GM12878 (cell line): ENCODE measurements around the gene HDHD2. TPM values are rescaled to one million over a fixed set of nuclear protein-coding genes. Genes with fewer than 3 reads are reported as not detected.

Experiments
- ATAC-seq: fragments of 200-7000 bp; cut with Tn5 transposase; 3 replicates; pipeline ENCODE4 v1.9.1; 2020; ENCODE audit warnings: mild to moderate bottlenecking, moderate library complexity
- BruUV-seq: library from RNA; stranded (reverse); fragments of 400-500 nt; replicated peaks from 2 replicates; lab custom pipeline; 2021; lab: Mats Ljungman, UMichigan
- CTCF ChIA-PET: fragments of 300-600 bp; sonication (Branson Sonifier 250); formaldehyde crosslinking; extraction: SDS; loops from one replicate; lab custom pipeline; 2021; ENCODE audit warnings: inconsistent platforms; lab: Yijun Ruan, JAX
- POLR2A ChIA-PET: fragments of 350-600 bp; formaldehyde crosslinking; extraction: SDS; loops from one replicate; lab custom pipeline; 2021; ENCODE audit warnings: inconsistent platforms; lab: Charles Lee
- RAD21 ChIA-PET: fragments of 300-600 bp; sonication (Branson Sonifier 250); formaldehyde crosslinking; loops from one replicate; lab custom pipeline; 2023; ENCODE audit warnings: antibody characterized with exemption; ENCODE audit not compliant: unreplicated experiment; lab: Charles Lee
- SMC1A ChIA-PET: fragments of 300-600 bp; sonication (Branson Sonifier 250); formaldehyde crosslinking; loops from one replicate; lab custom pipeline; 2023; ENCODE audit not compliant: unreplicated experiment, uncharacterized antibody; lab: Charles Lee
- DNase-seq: peaks from one replicate; pipeline ENCODE4 v3.0.0-alpha.2; 2011; ENCODE audit warnings: low read depth, low spot score
- FAIRE-seq: peaks from 3 replicates; lab custom pipeline; 2011; peaks lifted over from hg19 to GRCh38; lab: Jason Lieb, UNC
- H2AFZ ChIP-seq: 2 replicates; pipeline ENCODE4 v1.6.0; 2011; ENCODE audit warnings: low read depth, low read length, control low read depth; ENCODE audit not compliant: control insufficient read depth
- H3K27ac ChIP-seq: 2 replicates; pipeline ENCODE4 v1.5.1; 2011; ENCODE audit warnings: control low read depth; ENCODE audit not compliant: control insufficient read depth, insufficient read depth
- H3K27me3 ChIP-seq, 2 experiments: replicated peaks in 1 of 2; 2 replicates each; pipeline versions ENCODE4 v1.6.0 to v1.6.1; 2011; ENCODE audit warnings: low read length in 1 of 2; ENCODE audit not compliant: control insufficient read depth in 2 of 2, insufficient read depth in 2 of 2
- H3K36me3 ChIP-seq, 2 experiments: 2 replicates each; pipeline ENCODE4 v1.5.1; 2011; ENCODE audit warnings: low read length in 1 of 2; ENCODE audit not compliant: control insufficient read depth in 2 of 2, insufficient read depth in 2 of 2
- H3K4me1 ChIP-seq: 2 replicates; pipeline ENCODE4 v1.6.1; 2011; ENCODE audit warnings: mild to moderate bottlenecking, low read length, moderate library complexity, mixed read lengths; ENCODE audit not compliant: control insufficient read depth, insufficient read depth
- H3K4me2 ChIP-seq: 2 replicates; pipeline ENCODE4 v1.6.0; 2011; ENCODE audit warnings: control low read depth; ENCODE audit not compliant: control insufficient read depth, insufficient read depth
- H3K4me3 ChIP-seq: fragments of 200-600 bp; sonication (generic); 2 replicates; pipeline ENCODE4 v1.5.1; 2016
- H3K79me2 ChIP-seq: 2 replicates; pipeline ENCODE4 v1.6.0; 2011; ENCODE audit warnings: low read length; ENCODE audit not compliant: control insufficient read depth, insufficient read depth
- H3K9ac ChIP-seq: 2 replicates; pipeline ENCODE4 v1.8.0; 2011; ENCODE audit warnings: low read length, control low read depth, mixed read lengths; ENCODE audit not compliant: control insufficient read depth, insufficient read depth
- H3K9me3 ChIP-seq: replicated peaks from 3 replicates; pipeline ENCODE4 v1.5.1; 2011; ENCODE audit warnings: mild to moderate bottlenecking, low read length; ENCODE audit not compliant: control insufficient read depth, insufficient read depth
- H4K20me1 ChIP-seq: 2 replicates; pipeline ENCODE4 v1.6.0; 2011; ENCODE audit not compliant: control insufficient read depth, insufficient read depth
- ASH2L ChIP-seq: fragments of 300-600, 200-600 bp; sonication (generic); IDR thresholded peaks from 2 replicates; pipeline ENCODE4 v1.6.1; 2017; ENCODE audit warnings: low read depth, mild to moderate bottlenecking, borderline replicate concordance
- ATF3 ChIP-seq: IDR thresholded peaks from 2 replicates; pipeline ENCODE4 v1.6.1; 2011; ENCODE audit warnings: low read depth, mild to moderate bottlenecking, low read length, moderate library complexity, borderline replicate concordance; ENCODE audit errors: extremely low read depth
- BCL3 ChIP-seq: IDR thresholded peaks from 2 replicates; pipeline ENCODE4 v1.6.1; 2011; ENCODE audit warnings: borderline replicate concordance, low read depth, mild to moderate bottlenecking, moderate library complexity, low read length; ENCODE audit not compliant: insufficient read depth, poor library complexity, severe bottlenecking
- CREM ChIP-seq: IDR thresholded peaks from 2 replicates; pipeline ENCODE4 v1.6.1; 2014; ENCODE audit warnings: antibody characterized with exemption, low read depth
- DPF2 ChIP-seq: fragments of 450-650 bp; IDR thresholded peaks from 2 replicates; pipeline ENCODE4 v1.6.1; 2017; ENCODE audit warnings: mild to moderate bottlenecking
- EED ChIP-seq: sonication (generic); IDR thresholded peaks from 2 replicates; pipeline ENCODE4 v1.6.1; 2016; ENCODE audit warnings: antibody characterized with exemption, low read depth
- HCFC1 ChIP-seq: fragments of 150-350 bp; IDR thresholded peaks from 2 replicates; pipeline ENCODE4 v1.6.1; 2014; ENCODE audit warnings: low read length
- JUNB ChIP-seq: IDR thresholded peaks from 2 replicates; pipeline ENCODE4 v1.6.1; 2016; ENCODE audit warnings: antibody characterized with exemption, mild to moderate bottlenecking
- MTA2 ChIP-seq: fragments of 450-650 bp; IDR thresholded peaks from 2 replicates; pipeline ENCODE4 v1.6.1; 2016; ENCODE audit warnings: low read depth, mild to moderate bottlenecking, moderate library complexity
- MXI1 ChIP-seq: fragments of 150-350 bp; IDR thresholded peaks from 2 replicates; pipeline ENCODE4 v1.6.1; 2011; ENCODE audit warnings: low read depth, mild to moderate bottlenecking, inconsistent platforms, low read length, improper control_type of control experiment
- NFYB ChIP-seq: IDR thresholded peaks from 2 replicates; pipeline ENCODE4 v1.6.1; 2011; ENCODE audit warnings: low read depth, mild to moderate bottlenecking, low read length, improper control_type of control experiment, moderate library complexity; ENCODE audit not compliant: insufficient read depth
- RUNX3 ChIP-seq: IDR thresholded peaks from 2 replicates; pipeline ENCODE4 v1.6.1; 2012; ENCODE audit warnings: low read length, inconsistent platforms
- TCF3 ChIP-seq: IDR thresholded peaks from 2 replicates; pipeline ENCODE4 v1.6.1; 2012; ENCODE audit warnings: low read depth, mild to moderate bottlenecking, low read length, borderline replicate concordance; ENCODE audit not compliant: insufficient read depth
- WGBS: methylation state at CpG from one replicate; pipeline ENCODE4 v1.1.6; 2016; ENCODE audit warnings: low lambda C conversion rate; ENCODE audit not compliant: insufficient replicate concordance, insufficient coverage; ENCODE audit errors: missing lambda C conversion rate; 5-methylcytosine and 5-hydroxymethylcytosine counted together
- in situ Hi-C: fragments of 300-500 bp; cut with MboI; formaldehyde crosslinking; loops from 9 replicates; pipeline ENCODE4 v1.14.3; 2018; ENCODE audit warnings: mixed read lengths
- intact Hi-C: fragments of 100-400 bp; cut with micrococcal nuclease; formaldehyde crosslinking; loops from one replicate; pipeline ENCODE4 v1.14.2; 2022; ENCODE audit not compliant: unreplicated experiment
- polyA plus RNA-seq, 11 experiments: library from polyadenylated mRNA; depleted of rRNA in 4 of 11; unstranded in 6 of 11; stranded (reverse) in 5 of 11; fragments of >200 nt; fragmentation: Nextera tagmentation in 4 of 11; fragmentation: Illumina TruSeq in 1 of 11; extraction: Ambion mirVana in 4 of 11; extraction: Trizol in 1 of 11; gene quantifications; 1 replicate in 1 of 11; 2 replicates in 10 of 11; pipeline versions ENCODE4 v1.2.1 to v1.2.3, GENCODE V29; 2011 to 2016; ENCODE audit warnings: inconsistent platforms in 2 of 11, missing spikeins in 2 of 11, low read depth in 1 of 11
- total RNA-seq, 4 experiments: library from RNA; depleted of rRNA in 3 of 4; stranded (reverse); fragments of >200 nt in 3 of 4; fragmentation: Illumina TruSeq in 1 of 4; extraction: Trizol in 1 of 4; gene quantifications; 2 replicates each; pipeline versions ENCODE4 v1.2.1 to v1.2.3, GENCODE V29; 2013 to 2021
- TF ChIP-seq, protein P1 (sequence below): fragments of 450-650 bp; IDR thresholded peaks from 2 replicates; pipeline ENCODE4 v1.6.1; 2016; ENCODE audit warnings: mild to moderate bottlenecking
- TF ChIP-seq, protein P2 (sequence below): fragments of 450-650 bp; IDR thresholded peaks from 2 replicates; pipeline ENCODE4 v1.6.1; 2017; ENCODE audit warnings: borderline replicate concordance

Gene HDHD2
- total and polyA plus RNA-seq, 10 of the 15 experiments (the other 5 are each of a cell fraction or from before 2014, with no cell fraction given): 4.6 to 29.1 (median 17.7) TPM

DNA sequence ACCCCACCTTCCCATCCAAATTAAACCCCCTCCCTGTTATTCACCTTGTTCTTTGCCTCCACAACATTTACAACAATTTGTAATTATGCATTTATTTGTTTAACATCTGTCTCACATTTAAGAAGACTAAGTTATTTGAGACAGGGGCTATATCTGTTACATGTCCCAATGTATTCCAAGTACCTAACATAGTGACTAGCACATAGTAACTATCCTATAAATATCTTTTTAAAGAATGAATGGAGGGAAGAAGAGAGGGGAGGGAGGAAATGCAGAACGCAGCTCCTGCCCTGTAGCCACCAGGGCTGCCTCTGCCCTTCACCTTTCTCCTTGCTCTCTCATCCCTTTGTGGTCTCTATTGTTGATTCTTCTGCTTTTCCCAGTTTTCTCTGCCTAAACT lies 40.6 kb downstream of the HDHD2 start:
- H3K9ac ChIP-seq: no peak overlapping the region
- CTCF ChIA-PET: no interaction called here
- no peak overlapping the region for H3K4me2 ChIP-seq
- no peaks in the 10 kb centered on the region for H3K79me2 ChIP-seq
- H3K27me3 ChIP-seq: no peaks in the 10 kb centered on the region
- peaks cover 0 to 2% of the 10 kb centered on the region in 2 experiments; a peak in 3 of 4 replicates for H3K36me3 ChIP-seq
- no peak for TF ChIP-seq CREM
- no peak for TF ChIP-seq NFYB
- TF ChIP-seq ASH2L: no peak
- TF ChIP-seq RUNX3: no peak
- TF ChIP-seq, all 136 proteins: peak for 0
- intact Hi-C loops: no loop called here
- no peak for ATAC-seq
- H2AFZ ChIP-seq: no peak overlapping the region
- H3K4me3 ChIP-seq: no peak overlapping the region
- ChIA-PET POLR2A (no interaction called here), RAD21 (no interaction called here), SMC1A (interaction anchor here (0.9 to 1.8 kb wide), 3 partner anchors 8 to 95 kb away, joined by 3 to 5 read pairs (median 4); no protein-coding TSS in a partner anchor)
- no TSS peak for BruUV-seq
- no peak overlapping the region for H3K27ac ChIP-seq
- H3K9me3 ChIP-seq: no peaks in the 10 kb centered on the region
- no peaks in the 10 kb centered on the region for H3K4me1 ChIP-seq
- no peak for DNase-seq
- no peak for FAIRE-seq
- no peaks in the 10 kb centered on the region for H4K20me1 ChIP-seq
- WGBS: 100% methylated on average over 1 of the region's 1 CpG
- in situ Hi-C loops: no loop called here

DNA sequence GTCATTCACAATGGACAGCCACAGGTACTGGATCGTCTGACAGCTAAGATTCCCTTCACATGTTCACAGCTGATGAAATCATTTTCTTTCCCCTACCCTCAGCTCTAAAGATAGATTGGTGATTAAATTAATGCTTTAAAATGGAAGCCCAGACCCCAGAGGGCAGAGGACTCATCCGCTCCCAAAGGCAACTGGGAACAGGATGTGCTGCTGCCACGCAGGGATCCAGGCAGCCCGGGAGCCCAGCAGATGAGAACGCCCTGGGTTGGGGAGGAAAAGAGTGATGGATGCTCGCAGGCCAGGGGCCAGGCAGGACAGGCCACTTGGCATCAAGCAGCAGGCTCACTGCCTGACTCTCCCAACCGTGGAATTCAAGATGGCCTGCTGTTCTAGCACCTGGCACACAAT lies 41.3 kb downstream of the HDHD2 start:
- H3K9me3 ChIP-seq: no peaks in the 10 kb centered on the region
- in situ Hi-C loops: no loop called here
- TF ChIP-seq JUNB: no peak
- TF ChIP-seq, protein P1, sequence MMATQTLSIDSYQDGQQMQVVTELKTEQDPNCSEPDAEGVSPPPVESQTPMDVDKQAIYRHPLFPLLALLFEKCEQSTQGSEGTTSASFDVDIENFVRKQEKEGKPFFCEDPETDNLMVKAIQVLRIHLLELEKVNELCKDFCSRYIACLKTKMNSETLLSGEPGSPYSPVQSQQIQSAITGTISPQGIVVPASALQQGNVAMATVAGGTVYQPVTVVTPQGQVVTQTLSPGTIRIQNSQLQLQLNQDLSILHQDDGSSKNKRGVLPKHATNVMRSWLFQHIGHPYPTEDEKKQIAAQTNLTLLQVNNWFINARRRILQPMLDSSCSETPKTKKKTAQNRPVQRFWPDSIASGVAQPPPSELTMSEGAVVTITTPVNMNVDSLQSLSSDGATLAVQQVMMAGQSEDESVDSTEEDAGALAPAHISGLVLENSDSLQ: no peak
- TF ChIP-seq ATF3: no peak
- TF ChIP-seq MXI1: no peak
- TF ChIP-seq EED: no peak
- TF ChIP-seq TCF3: no peak
- no peak for TF ChIP-seq DPF2
- TF ChIP-seq, protein P2, sequence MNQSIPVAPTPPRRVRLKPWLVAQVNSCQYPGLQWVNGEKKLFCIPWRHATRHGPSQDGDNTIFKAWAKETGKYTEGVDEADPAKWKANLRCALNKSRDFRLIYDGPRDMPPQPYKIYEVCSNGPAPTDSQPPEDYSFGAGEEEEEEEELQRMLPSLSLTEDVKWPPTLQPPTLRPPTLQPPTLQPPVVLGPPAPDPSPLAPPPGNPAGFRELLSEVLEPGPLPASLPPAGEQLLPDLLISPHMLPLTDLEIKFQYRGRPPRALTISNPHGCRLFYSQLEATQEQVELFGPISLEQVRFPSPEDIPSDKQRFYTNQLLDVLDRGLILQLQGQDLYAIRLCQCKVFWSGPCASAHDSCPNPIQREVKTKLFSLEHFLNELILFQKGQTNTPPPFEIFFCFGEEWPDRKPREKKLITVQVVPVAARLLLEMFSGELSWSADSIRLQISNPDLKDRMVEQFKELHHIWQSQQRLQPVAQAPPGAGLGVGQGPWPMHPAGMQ: no peak
- no peak for TF ChIP-seq MTA2
- no peak for TF ChIP-seq BCL3
- no peak for TF ChIP-seq HCFC1

More for the DNA sequence above, 41.3 kb downstream of the HDHD2 start:
- ChIA-PET CTCF (interaction anchor here (2.1 kb wide), 1 partner anchor 96 kb away, joined by 12 read pairs; no protein-coding TSS in a partner anchor), POLR2A (no interaction called here), SMC1A (no interaction called here), RAD21 (no interaction called here)
- no TSS peak for BruUV-seq
- Histone ChIP-seq H3K4me3 (no peak overlapping the region), H4K20me1 (no peaks in the 10 kb centered on the region), H3K79me2 (no peaks in the 10 kb centered on the region), H3K27ac (no peak overlapping the region), H3K4me1 (no peaks in the 10 kb centered on the region), H3K36me3 (peaks cover 0 to 2% of the 10 kb centered on the region in 2 experiments; a peak in 3 of 4 replicates), H3K9ac (no peak overlapping the region), H3K4me2 (no peak overlapping the region), H3K27me3 (no peaks in the 10 kb centered on the region), H2AFZ (no peak overlapping the region)
- DNase-seq (no peak), FAIRE-seq (no peak), ATAC-seq (no peak)
- WGBS: 100% methylated on average over 6 of the region's 7 CpGs
- intact Hi-C loops: no loop called here
